H1 (cell line): ENCODE measurements around the gene CKB. TPM values are rescaled to one million over a fixed set of nuclear protein-coding genes. Genes with fewer than 3 reads are reported as not detected.

Source experiments
- CTCF ChIA-PET: fragments of 300-600 bp; sonication (Branson Sonifier 250); formaldehyde crosslinking; loops from one replicate; lab custom pipeline; 2021; ENCODE audit not compliant: partially characterized antibody; lab: Charles Lee
- POLR2A ChIA-PET: fragments of 300-600 bp; sonication (Branson Sonifier 250); formaldehyde crosslinking; loops from one replicate; lab custom pipeline; 2021; ENCODE audit warnings: inconsistent platforms; ENCODE audit not compliant: partially characterized antibody; lab: Charles Lee
- DNase-seq, 2 experiments: peaks; one replicate each; pipeline versions ENCODE4 v3.0.0 to v3.0.0-alpha.2; 2010 to 2022; ENCODE audit warnings: low spot score in 2 of 2, low read depth in 1 of 2, mixed read lengths in 1 of 2
- FAIRE-seq: peaks from 2 replicates; lab custom pipeline; 2011; peaks lifted over from hg19 to GRCh38; lab: Jason Lieb, UNC
- H2AFZ ChIP-seq: 2 replicates; pipeline ENCODE4 v1.8.1; 2012; ENCODE audit warnings: low read length, inconsistent platforms
- H2AK5ac ChIP-seq: 2 replicates; pipeline ENCODE4 v1.6.1; 2013; ENCODE audit warnings: low read depth, low read length
- H2BK120ac ChIP-seq: replicated peaks from 2 replicates; pipeline ENCODE3; 2013; ENCODE audit warnings: low read depth, low read length, inconsistent platforms
- H2BK12ac ChIP-seq: 2 replicates; pipeline ENCODE4 v1.6.1; 2013; ENCODE audit warnings: low read depth, low read length
- H2BK15ac ChIP-seq: 2 replicates; pipeline ENCODE4 v1.6.1; 2013; ENCODE audit warnings: low read length
- H2BK20ac ChIP-seq: 2 replicates; pipeline ENCODE4 v1.6.1; 2013; ENCODE audit warnings: low read length
- H2BK5ac ChIP-seq: 2 replicates; pipeline ENCODE4 v1.6.1; 2013; ENCODE audit warnings: low read depth, low read length
- H3K14ac ChIP-seq: 2 replicates; pipeline ENCODE4 v1.6.1; 2013; ENCODE audit warnings: inconsistent platforms; ENCODE audit not compliant: insufficient read length
- H3K18ac ChIP-seq: 2 replicates; pipeline ENCODE4 v1.6.1; 2013; ENCODE audit warnings: low read length; ENCODE audit errors: extremely low read depth
- H3K23ac ChIP-seq: 2 replicates; pipeline ENCODE4 v1.6.1; 2013; ENCODE audit warnings: inconsistent platforms; ENCODE audit not compliant: insufficient read length
- H3K23me2 ChIP-seq: 2 replicates; pipeline ENCODE4 v1.6.1; 2013; ENCODE audit warnings: low read depth, low read length
- H3K27ac ChIP-seq: 2 replicates; pipeline ENCODE4 v1.6.1; 2011; ENCODE audit warnings: low read depth, low read length, inconsistent platforms
- H3K27me3 ChIP-seq, 4 experiments: replicated peaks in 1 of 4; 1 replicate in 1 of 4; 2 replicates in 3 of 4; pipeline versions ENCODE4 v1.6.1 to v1.8.1; 2011 to 2013; ENCODE audit warnings: low read length in 3 of 4, mild to moderate bottlenecking in 3 of 4, inconsistent platforms in 2 of 4, mixed read lengths in 2 of 4, moderate library complexity in 1 of 4; ENCODE audit not compliant: control insufficient read depth in 3 of 4, insufficient read depth in 3 of 4; ENCODE audit errors: extremely low read depth in 1 of 4
- H3K36me3 ChIP-seq, 4 experiments: 2 replicates each; pipeline versions ENCODE4 v1.6.1 to v1.8.1; 2011 to 2013; ENCODE audit warnings: mild to moderate bottlenecking in 4 of 4, low read length in 3 of 4, moderate library complexity in 2 of 4, control low read depth in 1 of 4, inconsistent platforms in 1 of 4; ENCODE audit not compliant: insufficient read depth in 4 of 4, control insufficient read depth in 2 of 4
- H3K4ac ChIP-seq: replicated peaks from 2 replicates; pipeline ENCODE3; 2013; ENCODE audit warnings: low read length, low read depth, mixed read lengths, inconsistent platforms; ENCODE audit not compliant: insufficient read length
- H3K4me1 ChIP-seq, 4 experiments: replicated peaks in 1 of 4; 1 replicate in 1 of 4; 2 replicates in 3 of 4; pipeline versions ENCODE4 v1.6.1 to v1.8.1; 2011 to 2013; ENCODE audit warnings: low read length in 3 of 4, inconsistent platforms in 2 of 4, mixed read lengths in 1 of 4; ENCODE audit not compliant: insufficient read depth in 4 of 4, control insufficient read depth in 3 of 4
- H3K4me2 ChIP-seq, 2 experiments: 2 replicates each; pipeline versions ENCODE4 v1.6.1 to v1.8.1; 2011 to 2013; ENCODE audit warnings: low read depth in 2 of 2, low read length in 2 of 2, control low read depth in 1 of 2, inconsistent platforms in 1 of 2, mild to moderate bottlenecking in 1 of 2; ENCODE audit not compliant: insufficient read depth in 1 of 2
- H3K4me3 ChIP-seq, 4 experiments: fragments of 200-600, 300-600 bp in 1 of 4; sonication (generic), shearing (Covaris generic), sonication (Bioruptor Twin) in 1 of 4; 2 replicates each; pipeline versions ENCODE4 v1.5.1 to v1.8.1; 2011 to 2016; ENCODE audit warnings: low read length in 4 of 4, low read depth in 3 of 4, control low read depth in 2 of 4, inconsistent platforms in 2 of 4, mild to moderate bottlenecking in 2 of 4, mixed read lengths in 1 of 4, moderate library complexity in 1 of 4; ENCODE audit not compliant: insufficient read depth in 2 of 4; ENCODE audit errors: extremely low read depth in 1 of 4
- H3K56ac ChIP-seq: replicated peaks from 2 replicates; pipeline ENCODE3; 2013; ENCODE audit warnings: low read depth, mild to moderate bottlenecking, mixed read lengths, low read length, inconsistent platforms; ENCODE audit not compliant: insufficient read length
- H3K79me1 ChIP-seq: 2 replicates; pipeline ENCODE4 v1.6.1; 2013; ENCODE audit warnings: low read depth, low read length, control low read depth
- H3K79me2 ChIP-seq, 2 experiments: 2 replicates each; pipeline versions ENCODE4 v1.6.1 to v1.8.1; 2012 to 2013; ENCODE audit warnings: low read length in 2 of 2, mild to moderate bottlenecking in 2 of 2, inconsistent platforms in 1 of 2; ENCODE audit not compliant: insufficient read depth in 2 of 2, control insufficient read depth in 1 of 2
- H3K9ac ChIP-seq, 4 experiments: replicated peaks in 1 of 4; 1 replicate in 1 of 4; 2 replicates in 3 of 4; pipeline versions ENCODE4 v1.6.1 to v1.8.1; 2011 to 2013; ENCODE audit warnings: low read depth in 3 of 4, low read length in 3 of 4, control low read depth in 2 of 4, mild to moderate bottlenecking in 2 of 4, moderate library complexity in 2 of 4, inconsistent platforms in 1 of 4; ENCODE audit errors: extremely low read depth in 1 of 4
- H3K9me3 ChIP-seq, 2 experiments: 2 replicates each; pipeline versions ENCODE4 v1.6.1 to v1.8.1; 2012 to 2013; ENCODE audit warnings: mild to moderate bottlenecking in 2 of 2, moderate library complexity in 2 of 2, control low read depth in 1 of 2, inconsistent platforms in 1 of 2, low read depth in 1 of 2, low read length in 1 of 2, mixed read lengths in 1 of 2; ENCODE audit not compliant: insufficient read depth in 2 of 2
- H4K20me1 ChIP-seq, 2 experiments: replicated peaks in 1 of 2; 2 replicates each; pipeline versions ENCODE3 to v1.8.1; 2011 to 2013; ENCODE audit warnings: inconsistent platforms in 2 of 2, low read length in 2 of 2, mild to moderate bottlenecking in 1 of 2; ENCODE audit not compliant: insufficient read depth in 2 of 2, control insufficient read depth in 1 of 2
- H4K5ac ChIP-seq: 2 replicates; pipeline ENCODE4 v1.6.1; 2013; ENCODE audit warnings: low read length, low read depth, mixed read lengths, inconsistent platforms; ENCODE audit not compliant: insufficient read length
- H4K8ac ChIP-seq: 2 replicates; pipeline ENCODE4 v1.8.0; 2013; ENCODE audit warnings: mild to moderate bottlenecking, moderate library complexity, low read length, inconsistent platforms; ENCODE audit not compliant: insufficient read depth; ENCODE audit errors: extremely low read depth
- H4K91ac ChIP-seq: replicated peaks from 2 replicates; pipeline ENCODE3; 2013; ENCODE audit warnings: low read length, mixed read lengths, inconsistent platforms; ENCODE audit not compliant: insufficient read length
- CREB1 ChIP-seq: IDR thresholded peaks from 2 replicates; pipeline ENCODE4 v1.6.1; 2012; ENCODE audit warnings: inconsistent platforms
- EGR1 ChIP-seq: IDR thresholded peaks from 2 replicates; pipeline ENCODE4 v1.6.1; 2011; ENCODE audit warnings: low read depth, low read length, borderline replicate concordance
- YY1 ChIP-seq: IDR thresholded peaks from 2 replicates; pipeline ENCODE4 v1.6.1; 2011; ENCODE audit warnings: low read depth, mild to moderate bottlenecking, low read length
- ZNF274 ChIP-seq: IDR thresholded peaks from 2 replicates; pipeline ENCODE4 v1.7.0; 2012; ENCODE audit warnings: low read length, borderline replicate concordance; ENCODE audit errors: extremely low read depth
- WGBS, 2 experiments: shearing (Covaris generic) in 1 of 2; methylation state at CpG; one replicate each; pipeline versions ENCODE4 v1.1.6 to v1.1.7; 2013 to 2015; ENCODE audit warnings: low lambda C conversion rate in 2 of 2, mixed read lengths in 2 of 2, inconsistent platforms in 1 of 2, low coverage in 1 of 2, missing lambda C conversion rate in 1 of 2; ENCODE audit not compliant: insufficient replicate concordance in 2 of 2, insufficient coverage in 1 of 2, insufficient read length in 1 of 2; ENCODE audit errors: extremely low coverage in 1 of 2, missing lambda C conversion rate in 1 of 2; 5-methylcytosine and 5-hydroxymethylcytosine counted together
- polyA plus RNA-seq, 7 experiments: library from polyadenylated mRNA; depleted of rRNA in 3 of 7; stranded (reverse) in 5 of 7; unstranded in 2 of 7; fragments of >200 nt in 5 of 7; fragments of 200-250 nt in 2 of 7; gene quantifications; 1 replicate in 5 of 7; 2 replicates in 1 of 7; 4 replicates in 1 of 7; pipeline versions ENCODE4 v1.2.1 to v1.2.3, GENCODE V29; 2011 to 2013; ENCODE audit warnings: missing spikeins in 2 of 7, mixed read lengths in 2 of 7
- total RNA-seq: library from RNA; stranded (reverse); fragmentation: NEBNext Ultra II Directional; extraction: Animal tissue kit (Norgen Biotek cat#: 25700); gene quantifications from 2 replicates; pipeline ENCODE4 v1.2.1, GENCODE V29; 2021
- TF ChIP-seq, protein P1 (sequence below): IDR thresholded peaks from 2 replicates; pipeline ENCODE4 v1.6.1; 2012; ENCODE audit warnings: inconsistent platforms

Gene CKB
- total and polyA plus RNA-seq, 2 of the 8 experiments (the other 6 are each of a cell fraction or from before 2014, with no cell fraction given) = 538 to 950 TPM

DNA sequence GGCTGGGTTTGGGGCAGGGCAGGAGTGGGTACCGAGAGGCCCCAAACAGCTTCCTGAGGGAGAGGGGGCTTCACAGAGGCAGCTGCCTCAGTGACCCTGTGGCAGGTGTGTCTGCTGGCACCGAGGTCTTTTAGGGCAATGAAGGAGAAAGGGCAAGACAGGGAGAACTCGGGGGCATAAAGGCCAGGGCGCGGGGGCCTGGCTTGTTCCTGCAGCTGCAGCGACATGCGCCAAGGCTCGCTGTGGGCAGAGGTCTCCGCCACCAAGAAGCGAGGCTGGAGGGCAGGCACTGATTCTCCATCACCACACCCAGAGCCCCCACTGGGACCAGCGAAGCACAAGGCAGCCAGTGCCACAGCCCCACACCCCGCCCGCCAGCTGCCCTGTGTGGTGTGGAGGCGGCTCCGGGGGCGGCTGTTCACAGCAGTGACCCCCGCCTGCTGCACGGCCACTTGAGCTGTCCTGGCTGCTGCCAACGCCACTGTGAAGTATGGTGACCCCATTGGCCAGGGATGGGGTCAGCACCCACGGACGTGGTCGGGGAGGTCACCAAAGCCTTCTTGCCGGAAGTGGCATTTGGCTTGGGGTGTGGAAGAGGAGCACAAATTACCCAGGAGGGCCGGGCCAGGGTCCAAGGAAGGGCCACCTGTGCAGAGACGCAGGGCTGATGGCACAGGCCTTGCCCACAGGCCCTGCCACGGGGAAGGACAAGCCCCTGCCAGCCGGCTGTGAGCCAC is 23.5 kb upstream of the CKB start:
- Histone ChIP-seq H2BK120ac (no peak overlapping the region), H2BK15ac (no peak overlapping the region), H3K4me1 (peaks cover 0 to 34% (median 29%) of the 10 kb centered on the region in 4 experiments; a peak in 6 of 7 replicates), H3K4me3 (no peak overlapping the region), H2AK5ac (no peak overlapping the region), H2BK20ac (no peak overlapping the region), H3K79me1 (no peaks in the 10 kb centered on the region), H2BK12ac (peak overlapping the region; percentile 85; the same call in 1 of the 2 replicates), H3K18ac (no peak overlapping the region), H3K23me2 (no peaks in the 10 kb centered on the region), H3K4me2 (no peak overlapping the region), H3K9me3 (no peaks in the 10 kb centered on the region), H3K79me2 (no peaks in the 10 kb centered on the region), H3K23ac (no peak overlapping the region), H3K36me3 (no peaks in the 10 kb centered on the region), H3K27ac (no peak overlapping the region), H3K9ac (no peak overlapping the region), H2AFZ (no peak overlapping the region), H2BK5ac (no peak overlapping the region), H3K27me3 (no peaks in the 10 kb centered on the region), H4K8ac (peak overlapping the region; percentile 84), H3K56ac (no peak overlapping the region), H3K4ac (no peak overlapping the region), H4K91ac (no peak overlapping the region), H4K5ac (no peak overlapping the region), H3K14ac (no peak overlapping the region), H4K20me1 (peaks cover 0 to 4% of the 10 kb centered on the region in 2 experiments)
- WGBS, 2 experiments = 89% methylated on average over 27 of the region's 27 CpGs; no CpG with 5 or more reads in 1 of the 2 experiments
- ChIA-PET CTCF (interaction anchor here (0.5 to 28.8 kb wide), 13 partner anchors 8 to 560 kb away, joined by 3 to 921 read pairs (median 4); partner anchors contain the start of genes CKB and TRMT61A), POLR2A (interaction anchor here (1.0 to 29.8 kb wide), 7 partner anchors 8 to 209 kb away, joined by 3 to 844 read pairs (median 6); partner anchors contain the start of gene CKB)
- no peak for FAIRE-seq
- DNase-seq = no peak
- TF ChIP-seq, protein P1, sequence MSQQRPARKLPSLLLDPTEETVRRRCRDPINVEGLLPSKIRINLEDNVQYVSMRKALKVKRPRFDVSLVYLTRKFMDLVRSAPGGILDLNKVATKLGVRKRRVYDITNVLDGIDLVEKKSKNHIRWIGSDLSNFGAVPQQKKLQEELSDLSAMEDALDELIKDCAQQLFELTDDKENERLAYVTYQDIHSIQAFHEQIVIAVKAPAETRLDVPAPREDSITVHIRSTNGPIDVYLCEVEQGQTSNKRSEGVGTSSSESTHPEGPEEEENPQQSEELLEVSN = no peak
- TF ChIP-seq CREB1 (no peak), EGR1 (no peak), YY1 (no peak), ZNF274 (no peak)
